GM23338 (cell line): ENCODE results near the gene GPHN. TPM values are rescaled to one million over a fixed set of nuclear protein-coding genes. Genes with fewer than 3 reads are reported as not detected.

Source experiments
- ATAC-seq: fragments of 200-7000 bp; cut with Tn5 transposase; 3 replicates; pipeline ENCODE4 v1.9.1; 2020
- DNase-seq: peaks from one replicate; pipeline ENCODE4 v3.0.0-alpha.2; 2015; ENCODE audit warnings: low spot score
- H2AFZ ChIP-seq: fragments of 200-600 bp; sonication (generic); 2 replicates; pipeline ENCODE4 v1.8.0; 2016; ENCODE audit warnings: antibody characterized with exemption, mild to moderate bottlenecking, moderate library complexity
- H3F3A ChIP-seq: fragments of 200-600 bp; sonication (generic); replicated peaks from 2 replicates; pipeline ENCODE4 v1.8.0; 2017; ENCODE audit warnings: antibody characterized with exemption, mixed run types, low read depth
- H3K27ac ChIP-seq: fragments of 200-600 bp; sonication (generic); 2 replicates; pipeline ENCODE4 v1.6.1; 2016; ENCODE audit warnings: low read depth
- H3K27me3 ChIP-seq: fragments of 200-600 bp; sonication (generic); 2 replicates; pipeline ENCODE4 v1.8.0; 2016; ENCODE audit warnings: mild to moderate bottlenecking, mixed run types, moderate library complexity; ENCODE audit not compliant: insufficient read depth
- H3K36me3 ChIP-seq: fragments of 200-600 bp; sonication (generic); 2 replicates; pipeline ENCODE4 v1.8.0; 2016; ENCODE audit warnings: mild to moderate bottlenecking; ENCODE audit not compliant: insufficient read depth
- H3K4me1 ChIP-seq: fragments of 200-600 bp; sonication (generic); 2 replicates; pipeline ENCODE4 v1.8.0; 2016; ENCODE audit warnings: mild to moderate bottlenecking, moderate library complexity; ENCODE audit not compliant: insufficient read depth
- H3K4me2 ChIP-seq: fragments of 200-600 bp; sonication (generic); 2 replicates; pipeline ENCODE4 v1.7.1; 2017; ENCODE audit warnings: mixed run types
- H3K4me3 ChIP-seq: fragments of 200-600 bp; sonication (generic); 2 replicates; pipeline ENCODE4 v1.6.1; 2016; ENCODE audit warnings: mixed run types
- H3K79me2 ChIP-seq: fragments of 200-600 bp; sonication (generic); replicated peaks from 2 replicates; pipeline ENCODE4 v1.8.0; 2017; ENCODE audit warnings: mild to moderate bottlenecking; ENCODE audit not compliant: insufficient read depth
- H3K9me2 ChIP-seq: fragments of 200-600 bp; sonication (generic); 2 replicates; pipeline ENCODE4 v1.8.0; 2017; ENCODE audit not compliant: insufficient read depth
- H4K20me1 ChIP-seq: fragments of 200-600 bp; sonication (generic); replicated peaks from 2 replicates; pipeline ENCODE4 v1.8.0; 2017; ENCODE audit warnings: mild to moderate bottlenecking; ENCODE audit not compliant: insufficient read depth
- H3K27ac Mint-ChIP-seq: 2 replicates; pipeline ENCODE4 v1.8.0; 2020; ENCODE audit warnings: inconsistent platforms, mild to moderate bottlenecking, moderate library complexity, mixed read lengths
- H3K27me3 Mint-ChIP-seq: 3 replicates; pipeline ENCODE4 v1.8.0; 2022; ENCODE audit warnings: low read depth, mild to moderate bottlenecking, moderate library complexity, mixed read lengths, inconsistent platforms; ENCODE audit not compliant: insufficient read depth, poor library complexity
- H3K36me3 Mint-ChIP-seq: 3 replicates; pipeline ENCODE4 v1.8.0; 2021; ENCODE audit warnings: low read depth, mild to moderate bottlenecking, inconsistent platforms, moderate library complexity, mixed read lengths
- H3K4me1 Mint-ChIP-seq: 3 replicates; pipeline ENCODE4 v1.8.0; 2020; ENCODE audit warnings: mild to moderate bottlenecking, inconsistent platforms, mixed read lengths
- H3K4me3 Mint-ChIP-seq: 3 replicates; pipeline ENCODE4 v1.8.0; 2021; ENCODE audit warnings: moderate library complexity, mild to moderate bottlenecking, inconsistent platforms, mixed read lengths
- H3K9me3 Mint-ChIP-seq: 3 replicates; pipeline ENCODE4 v1.8.0; 2020; ENCODE audit warnings: moderate library complexity, mild to moderate bottlenecking, inconsistent platforms, mixed read lengths
- CREB1 ChIP-seq: fragments of 250-450 bp; sonication (Bioruptor Pico); IDR thresholded peaks from 2 replicates; pipeline ENCODE4 v1.5.0; 2020; ENCODE audit warnings: low read depth, mild to moderate bottlenecking, moderate library complexity
- CTCF ChIP-seq, 2 experiments: fragments of 200-600 bp in 1 of 2; sonication (generic) in 1 of 2; conservative IDR thresholded peaks; 2 replicates each; pipeline versions ENCODE4 v1.5.1 to v1.6.1; 2016 to 2017; ENCODE audit warnings: antibody characterized with exemption in 2 of 2, low read depth in 2 of 2, mild to moderate bottlenecking in 2 of 2, moderate library complexity in 1 of 2
- EZH2 ChIP-seq: fragments of 200-600 bp; sonication (generic); IDR thresholded peaks from one replicate; pipeline ENCODE4 v1.8.0; 2017; ENCODE audit warnings: antibody characterized with exemption, mild to moderate bottlenecking, low read depth; ENCODE audit not compliant: unreplicated experiment
- EZH2phosphoT487 ChIP-seq: fragments of 200-600 bp; sonication (generic); IDR thresholded peaks from one replicate; pipeline ENCODE4 v1.8.1; 2018; ENCODE audit warnings: antibody characterized with exemption; ENCODE audit not compliant: unreplicated experiment
- NANOG ChIP-seq: IDR thresholded peaks from 2 replicates; pipeline ENCODE4 v1.6.1; 2016; ENCODE audit warnings: antibody characterized with exemption, borderline replicate concordance
- POLR2AphosphoS5 ChIP-seq: IDR thresholded peaks from 2 replicates; pipeline ENCODE4 v1.6.1; 2016; ENCODE audit warnings: antibody characterized with exemption, low read depth
- STAT1 ChIP-seq: IDR thresholded peaks from one replicate; pipeline ENCODE4 v1.6.1; 2016; ENCODE audit warnings: antibody characterized with exemption; ENCODE audit not compliant: unreplicated experiment
- ZNF114 ChIP-seq: fragments of 250-450 bp; sonication (Bioruptor Pico); IDR thresholded peaks from 2 replicates; pipeline ENCODE4 v1.5.0; 2020; ENCODE audit warnings: mild to moderate bottlenecking, moderate library complexity
- ZNF462 ChIP-seq: fragments of 250-450 bp; sonication (Bioruptor Pico); IDR thresholded peaks from 2 replicates; pipeline ENCODE4 v1.5.0; 2020; ENCODE audit warnings: mild to moderate bottlenecking, moderate library complexity
- polyA plus RNA-seq: library from polyadenylated mRNA; unstranded; fragments of >200 nt; fragmentation: Nextera tagmentation; extraction: Ambion mirVana; gene quantifications from 2 replicates; pipeline ENCODE4 v1.2.1, GENCODE V29; 2016
- total RNA-seq: library from RNA; depleted of rRNA; stranded (reverse); fragments of >200 nt; shearing (Covaris generic); gene quantifications from 2 replicates; pipeline ENCODE4 v1.2.3, GENCODE V29; 2014

The GPHN gene
- total and polyA plus RNA-seq, 2 experiments from 2014 or later: 17.6 to 20.6 TPM

- TF ChIP-seq ZNF462 (CRISPR knock-in tag): no peak
- TF ChIP-seq NANOG: no peak
- no peak for TF ChIP-seq EZH2
- TF ChIP-seq CTCF (conservative IDR thresholded peaks at IDR 0.05; ENCODE audit: low read depth in 2 of 2): no peak
- TF ChIP-seq CREB1 (CRISPR knock-in tag): no peak
- TF ChIP-seq POLR2AphosphoS5: no peak
Measured at GRCh38 chr14:67045440-67045839, 537.5 kb downstream of the GPHN start (continued).

- no peaks in the 10 kb centered on the region for H3F3A ChIP-seq
- DNase-seq (no peak), ATAC-seq (no peak)
- Mint-ChIP-seq H3K36me3 (peaks cover 43% of the 10 kb centered on the region), H3K27ac (no peak overlapping the region), H3K9me3 (peaks cover 51% of the 10 kb centered on the region), H3K4me1 (no peaks in the 10 kb centered on the region; the same call in 2 of the 3 replicates), H3K4me3 (no peak overlapping the region), H3K27me3 (no peaks in the 10 kb centered on the region)
- H3K27ac ChIP-seq: no peak overlapping the region
- no peaks in the 10 kb centered on the region for H3K4me1 ChIP-seq
- no peaks in the 10 kb centered on the region for H3K79me2 ChIP-seq
- H3K4me3 ChIP-seq: no peak overlapping the region
- H2AFZ ChIP-seq: no peak overlapping the region
- H3K9me2 ChIP-seq: 0 out of 2 replicates have a peak, but pooled peaks cover 5% of the 10 kb centered on the region
- no peaks in the 10 kb centered on the region for H4K20me1 ChIP-seq
- H3K27me3 ChIP-seq: no peaks in the 10 kb centered on the region
- H3K36me3 ChIP-seq: 0 out of 2 replicates have a peak, but pooled peaks cover 5% of the 10 kb centered on the region
- no peak overlapping the region for H3K4me2 ChIP-seq
- TF ChIP-seq EZH2phosphoT487 (no peak), STAT1 (no peak), POLR2AphosphoS5 (no peak), ZNF462 (CRISPR knock-in tag) (no peak), ZNF114 (CRISPR knock-in tag) (no peak)
Measured at GRCh38 chr14:67050896-67051295, 542.9 kb downstream of the GPHN start.
